ENCODE measurements around the gene HIP1R.

Gene HIP1R

DNA sequence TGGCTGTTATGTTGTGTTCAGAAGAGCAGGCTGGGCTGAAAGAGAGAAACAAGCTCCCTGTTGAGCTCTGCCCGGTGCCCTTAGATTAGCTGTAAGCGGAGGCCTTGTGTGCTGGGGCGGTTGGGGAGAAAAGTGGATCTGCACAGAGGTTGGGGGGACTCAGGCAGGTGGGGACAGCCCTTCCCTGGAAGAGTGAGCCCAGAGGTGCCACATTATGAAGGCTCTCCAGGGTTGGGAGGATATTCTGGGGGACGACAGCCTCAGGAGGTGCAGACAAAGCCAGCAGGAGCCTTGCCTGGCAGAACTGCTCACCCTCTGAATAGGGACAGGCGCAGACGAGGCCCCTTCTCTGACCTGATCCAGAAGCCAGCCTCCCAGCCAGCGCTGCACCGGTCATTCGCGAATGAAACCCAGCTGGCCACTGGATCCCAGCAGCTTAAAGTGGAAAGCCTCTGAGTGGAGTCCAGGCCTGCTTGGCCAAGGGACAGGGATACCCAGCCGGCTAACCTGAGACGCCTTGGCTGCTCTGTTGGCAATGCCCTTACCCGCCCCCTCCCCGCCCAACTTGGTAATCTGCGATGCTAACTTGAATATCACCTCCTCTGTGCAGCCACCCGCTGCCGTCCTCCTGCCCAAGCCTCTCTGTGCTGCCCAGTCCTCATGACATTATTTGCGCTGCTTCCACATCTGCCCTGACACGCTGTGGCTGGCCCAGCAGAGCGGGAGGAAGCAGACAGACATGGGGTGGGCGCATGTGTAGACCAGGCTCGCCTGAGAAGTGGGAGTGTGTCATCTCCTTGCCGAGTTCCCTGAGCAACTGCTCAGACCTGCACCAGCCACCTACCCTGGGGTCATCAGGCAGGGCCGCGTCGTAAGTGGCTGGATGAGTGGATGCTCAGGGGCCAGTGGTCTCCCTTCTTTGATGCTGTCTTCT lies 5.6 kb downstream of the HIP1R start:
- TF ChIP-seq, protein P1, sequence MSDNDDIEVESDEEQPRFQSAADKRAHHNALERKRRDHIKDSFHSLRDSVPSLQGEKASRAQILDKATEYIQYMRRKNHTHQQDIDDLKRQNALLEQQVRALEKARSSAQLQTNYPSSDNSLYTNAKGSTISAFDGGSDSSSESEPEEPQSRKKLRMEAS (IDR thresholded peaks at IDR 0.05; ENCODE audit: low read depth, low read length) = no peak
- no peak for TF ChIP-seq MYC (IDR thresholded peaks at IDR 0.05; ENCODE audit: low read depth, low read length)
- TF ChIP-seq, protein P2, sequence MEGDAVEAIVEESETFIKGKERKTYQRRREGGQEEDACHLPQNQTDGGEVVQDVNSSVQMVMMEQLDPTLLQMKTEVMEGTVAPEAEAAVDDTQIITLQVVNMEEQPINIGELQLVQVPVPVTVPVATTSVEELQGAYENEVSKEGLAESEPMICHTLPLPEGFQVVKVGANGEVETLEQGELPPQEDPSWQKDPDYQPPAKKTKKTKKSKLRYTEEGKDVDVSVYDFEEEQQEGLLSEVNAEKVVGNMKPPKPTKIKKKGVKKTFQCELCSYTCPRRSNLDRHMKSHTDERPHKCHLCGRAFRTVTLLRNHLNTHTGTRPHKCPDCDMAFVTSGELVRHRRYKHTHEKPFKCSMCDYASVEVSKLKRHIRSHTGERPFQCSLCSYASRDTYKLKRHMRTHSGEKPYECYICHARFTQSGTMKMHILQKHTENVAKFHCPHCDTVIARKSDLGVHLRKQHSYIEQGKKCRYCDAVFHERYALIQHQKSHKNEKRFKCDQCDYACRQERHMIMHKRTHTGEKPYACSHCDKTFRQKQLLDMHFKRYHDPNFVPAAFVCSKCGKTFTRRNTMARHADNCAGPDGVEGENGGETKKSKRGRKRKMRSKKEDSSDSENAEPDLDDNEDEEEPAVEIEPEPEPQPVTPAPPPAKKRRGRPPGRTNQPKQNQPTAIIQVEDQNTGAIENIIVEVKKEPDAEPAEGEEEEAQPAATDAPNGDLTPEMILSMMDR (IDR thresholded peaks at IDR 0.05; ENCODE audit: low read depth, low read length) = no peak
- no peak for TF ChIP-seq POLR2A (IDR thresholded peaks at IDR 0.05; ENCODE audit: extremely low read depth, insufficient read length)
- DNase-seq (ENCODE audit: low read depth) = no peak
- no peak overlapping the region for H3K4me3 ChIP-seq (ENCODE audit: low read depth, low read length)

DNA sequence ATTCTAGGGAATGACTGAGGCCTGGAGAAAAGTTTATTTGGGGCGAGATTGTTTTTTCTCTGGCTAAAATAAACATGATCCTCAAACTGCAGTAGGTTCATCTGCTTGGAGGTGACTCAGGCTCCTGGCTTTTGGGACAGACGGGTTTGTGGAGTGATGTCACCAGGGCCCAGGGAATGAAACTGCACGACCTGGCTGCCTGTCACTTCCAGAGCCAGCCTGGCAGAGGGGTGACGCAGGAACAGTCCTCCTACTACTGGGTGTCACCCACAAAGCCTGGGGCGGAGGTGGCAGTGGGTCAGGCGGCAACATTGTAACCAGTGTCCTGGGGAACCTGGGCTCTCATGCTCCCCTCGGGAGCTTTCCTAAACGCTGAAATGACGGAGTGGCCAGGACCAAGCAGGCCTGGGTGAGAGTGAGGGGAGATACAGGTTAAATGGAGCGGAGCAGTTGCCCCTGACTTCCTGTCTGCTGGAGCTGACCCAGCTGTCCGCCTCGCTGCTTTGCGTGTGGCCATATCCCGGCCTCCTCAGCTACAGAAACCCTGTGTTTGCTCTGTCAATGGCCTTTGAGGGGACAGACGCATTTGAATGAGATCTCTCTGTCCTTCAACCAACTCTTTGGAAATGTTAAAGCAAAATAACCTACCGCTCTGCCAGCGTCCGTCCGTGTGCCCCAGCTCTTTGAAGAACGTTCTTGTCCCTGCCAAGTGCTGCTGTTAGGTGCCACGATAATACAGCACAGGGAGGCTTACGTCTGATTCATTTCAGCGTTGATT lies 6.5 kb downstream of the HIP1R start:
- no peak overlapping the region for H3K4me3 ChIP-seq (ENCODE audit: low read depth, low read length)
- TF ChIP-seq, protein P2 (IDR thresholded peaks at IDR 0.05; ENCODE audit: low read depth, low read length) = no peak
- TF ChIP-seq, protein P1 (IDR thresholded peaks at IDR 0.05; ENCODE audit: low read depth, low read length) = no peak
- TF ChIP-seq MYC (IDR thresholded peaks at IDR 0.05; ENCODE audit: low read depth, low read length) (no peak), POLR2A (IDR thresholded peaks at IDR 0.05; ENCODE audit: extremely low read depth, insufficient read length) (no peak)
- no peak for DNase-seq (ENCODE audit: low read depth)

DNA sequence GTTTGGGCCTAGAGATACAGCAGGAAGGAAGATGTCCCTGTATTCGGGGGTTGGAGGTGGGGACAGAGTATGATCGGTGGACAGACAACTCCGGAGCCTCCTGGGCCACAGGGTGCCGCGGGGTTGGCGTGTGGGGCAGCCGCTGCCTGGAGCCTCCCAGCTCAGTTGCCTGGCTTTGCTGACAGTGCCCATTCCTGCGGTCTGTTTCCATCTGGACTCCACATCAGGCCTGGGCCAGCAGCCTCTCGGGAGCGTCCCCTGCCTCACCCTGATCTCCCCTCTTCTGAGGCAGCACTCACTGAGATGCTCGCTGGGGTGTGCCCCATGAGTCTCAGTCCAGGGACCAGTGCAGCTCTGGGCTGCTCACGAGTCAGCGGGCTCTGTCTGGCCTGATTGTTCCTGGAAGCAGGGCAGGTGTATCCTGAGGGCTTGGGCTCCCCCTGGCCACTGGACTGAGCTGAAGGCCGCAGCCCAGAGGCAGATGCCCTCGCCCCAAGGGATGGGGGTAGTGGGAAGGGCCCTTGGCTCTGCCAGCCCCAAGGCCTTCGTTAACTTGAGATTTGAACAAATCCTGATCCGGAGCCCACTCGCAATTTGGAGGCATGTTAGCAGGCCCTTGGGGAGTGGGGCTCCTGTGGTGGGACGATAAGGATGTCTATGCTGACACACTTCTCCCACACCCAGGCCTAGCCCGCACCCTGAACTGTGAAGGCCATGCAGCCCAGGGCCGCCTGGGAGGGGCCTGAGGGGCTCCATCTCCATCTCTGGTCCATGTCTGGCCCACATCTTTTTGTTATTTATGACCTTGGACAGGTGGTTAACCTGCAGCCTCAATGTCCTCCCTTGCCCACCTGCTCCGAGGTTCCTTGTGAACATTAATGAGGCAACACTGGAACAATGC lies 7.5 kb downstream of the HIP1R start:
- no peak for TF ChIP-seq POLR2A (IDR thresholded peaks at IDR 0.05; ENCODE audit: extremely low read depth, insufficient read length)
- TF ChIP-seq, protein P1 (IDR thresholded peaks at IDR 0.05; ENCODE audit: low read depth, low read length) = no peak
- TF ChIP-seq, protein P2 (IDR thresholded peaks at IDR 0.05; ENCODE audit: low read depth, low read length) = no peak
- TF ChIP-seq MYC (IDR thresholded peaks at IDR 0.05; ENCODE audit: low read depth, low read length) = no peak
- DNase-seq (ENCODE audit: low read depth) = no peak
- no peak overlapping the region for H3K4me3 ChIP-seq (ENCODE audit: low read depth, low read length)

DNA sequence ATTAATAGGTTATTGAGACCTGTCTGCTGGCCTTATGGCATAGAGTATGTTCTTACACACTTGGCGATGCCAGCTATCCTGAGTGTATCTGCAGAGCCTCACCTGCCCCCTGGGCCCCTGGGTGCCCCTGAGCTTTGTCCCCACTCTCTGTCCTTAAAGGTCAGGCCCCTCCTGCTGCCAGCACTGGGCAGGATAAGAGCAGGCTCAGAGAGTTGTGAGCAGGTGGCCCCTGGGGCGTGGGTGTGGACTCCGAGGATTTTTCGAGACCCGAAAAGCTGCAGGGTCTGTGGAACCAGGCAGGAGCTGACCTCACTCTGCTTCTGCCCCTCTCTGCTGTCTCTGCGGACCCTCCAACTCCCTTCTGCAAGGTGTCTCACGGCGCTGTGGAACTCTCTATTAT lies 8.2 kb downstream of the HIP1R start:
- TF ChIP-seq MYC (IDR thresholded peaks at IDR 0.05; ENCODE audit: low read depth, low read length) (no peak), POLR2A (IDR thresholded peaks at IDR 0.05; ENCODE audit: extremely low read depth, insufficient read length) (no peak)
- TF ChIP-seq, protein P2 (IDR thresholded peaks at IDR 0.05; ENCODE audit: low read depth, low read length) = no peak
- TF ChIP-seq, protein P1 (IDR thresholded peaks at IDR 0.05; ENCODE audit: low read depth, low read length) = no peak
- DNase-seq (ENCODE audit: low read depth) = no peak
- H3K4me3 ChIP-seq (ENCODE audit: low read depth, low read length) = no peak overlapping the region

DNA sequence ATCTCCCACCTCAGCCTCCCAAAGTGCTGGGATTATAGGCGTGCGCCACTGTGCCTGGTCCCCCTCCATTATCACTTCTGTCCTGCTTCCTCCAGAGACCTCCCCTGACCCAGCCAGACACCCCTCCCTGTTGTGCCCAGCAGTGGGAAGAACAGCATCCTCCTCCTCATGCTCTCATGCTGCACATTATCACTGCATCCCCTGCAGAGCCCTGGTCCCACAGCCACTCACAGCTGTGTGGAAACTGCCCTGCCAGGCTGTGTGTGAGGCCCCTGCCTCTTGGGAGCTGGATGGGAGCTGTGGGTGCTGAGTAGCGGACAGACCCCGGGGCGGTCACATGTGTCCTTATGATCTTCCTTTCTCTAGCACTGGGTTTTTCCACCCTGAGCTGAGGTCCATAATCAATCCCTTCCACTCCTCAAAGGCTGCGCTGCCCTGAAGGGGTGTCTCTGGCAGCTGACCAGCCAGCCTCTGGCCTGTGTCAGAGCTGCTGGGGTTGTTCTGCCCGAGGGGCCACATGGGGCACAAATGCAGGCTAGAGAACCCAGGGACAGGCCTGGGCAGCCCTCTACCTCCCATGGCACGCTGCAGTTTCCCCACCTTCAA lies 9.2 kb downstream of the HIP1R start:
- no peak for DNase-seq (ENCODE audit: low read depth)
- H3K4me3 ChIP-seq (ENCODE audit: low read depth, low read length) = no peak overlapping the region
- TF ChIP-seq MYC (IDR thresholded peaks at IDR 0.05; ENCODE audit: low read depth, low read length) (no peak), POLR2A (IDR thresholded peaks at IDR 0.05; ENCODE audit: extremely low read depth, insufficient read length) (no peak)
- TF ChIP-seq, protein P1 (IDR thresholded peaks at IDR 0.05; ENCODE audit: low read depth, low read length) = no peak
- TF ChIP-seq, protein P2 (IDR thresholded peaks at IDR 0.05; ENCODE audit: low read depth, low read length) = no peak
